Stimulated activated CD4-positive, alpha-beta T cell treated with anti-CD3 and anti-CD28 coated beads, Interleukin-4, amount 100 ng/mL, for 48 hours (primary cell): ENCODE measurements around the gene CROCC.
"Not testable (repeated sequence)": the region's sequence is repeated elsewhere in the genome, so short reads cannot be mapped to it uniquely, and the experiment has no call there.

Source experiments
- DNase-seq, 2 donors: peaks; one replicate each; pipeline ENCODE4 v3.0.0-alpha.2; 2020; ENCODE audit warnings: low read depth in 2 of 2

CROCC gene

DNA sequence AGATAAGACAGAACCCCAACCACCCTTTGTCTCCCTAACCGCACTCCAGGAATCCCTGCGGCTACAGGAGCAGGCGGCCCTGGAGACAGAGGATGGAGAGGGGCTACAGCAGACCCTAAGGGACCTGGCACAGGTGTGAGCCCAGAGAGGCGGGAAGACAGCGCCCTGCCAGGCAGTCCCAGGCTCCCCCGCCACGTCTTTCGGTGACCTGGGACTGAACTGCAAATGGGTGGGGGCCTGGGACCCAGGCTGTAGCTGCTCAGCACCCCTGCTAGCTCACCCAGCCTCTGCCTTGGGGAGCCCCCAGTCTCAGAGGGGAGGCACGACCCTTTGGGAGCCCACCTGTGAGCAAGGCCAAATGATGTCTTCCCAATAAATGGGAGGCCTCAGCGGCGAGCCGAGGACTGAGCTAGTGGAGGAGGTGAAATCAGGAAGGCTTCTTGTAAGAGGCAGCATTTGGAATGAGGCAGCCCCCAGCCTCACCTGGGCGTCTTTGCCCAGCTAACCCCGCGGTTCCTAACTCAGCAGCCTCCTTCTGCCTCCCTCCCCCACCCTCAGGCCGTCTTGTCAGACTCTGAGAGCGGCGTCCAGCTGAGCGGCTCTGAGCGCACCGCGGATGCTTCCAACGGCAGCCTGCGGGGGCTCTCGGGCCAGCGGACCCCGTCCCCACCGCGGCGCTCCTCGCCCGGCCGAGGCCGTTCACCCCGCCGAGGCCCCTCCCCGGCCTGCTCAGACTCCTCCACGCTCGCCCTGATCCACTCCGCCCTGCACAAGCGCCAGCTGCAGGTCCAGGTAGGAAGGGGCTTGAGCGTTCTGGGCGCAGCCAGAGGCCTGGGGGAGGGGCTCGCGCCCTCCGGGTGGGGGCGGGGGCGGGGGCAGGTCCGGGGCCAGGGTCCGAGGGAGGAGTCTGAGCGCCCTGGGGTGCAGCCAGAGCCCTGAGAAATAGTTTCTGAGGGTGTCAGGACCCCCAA lies 16.9 kb downstream of the CROCC start:
- no peak for DNase-seq

DNA sequence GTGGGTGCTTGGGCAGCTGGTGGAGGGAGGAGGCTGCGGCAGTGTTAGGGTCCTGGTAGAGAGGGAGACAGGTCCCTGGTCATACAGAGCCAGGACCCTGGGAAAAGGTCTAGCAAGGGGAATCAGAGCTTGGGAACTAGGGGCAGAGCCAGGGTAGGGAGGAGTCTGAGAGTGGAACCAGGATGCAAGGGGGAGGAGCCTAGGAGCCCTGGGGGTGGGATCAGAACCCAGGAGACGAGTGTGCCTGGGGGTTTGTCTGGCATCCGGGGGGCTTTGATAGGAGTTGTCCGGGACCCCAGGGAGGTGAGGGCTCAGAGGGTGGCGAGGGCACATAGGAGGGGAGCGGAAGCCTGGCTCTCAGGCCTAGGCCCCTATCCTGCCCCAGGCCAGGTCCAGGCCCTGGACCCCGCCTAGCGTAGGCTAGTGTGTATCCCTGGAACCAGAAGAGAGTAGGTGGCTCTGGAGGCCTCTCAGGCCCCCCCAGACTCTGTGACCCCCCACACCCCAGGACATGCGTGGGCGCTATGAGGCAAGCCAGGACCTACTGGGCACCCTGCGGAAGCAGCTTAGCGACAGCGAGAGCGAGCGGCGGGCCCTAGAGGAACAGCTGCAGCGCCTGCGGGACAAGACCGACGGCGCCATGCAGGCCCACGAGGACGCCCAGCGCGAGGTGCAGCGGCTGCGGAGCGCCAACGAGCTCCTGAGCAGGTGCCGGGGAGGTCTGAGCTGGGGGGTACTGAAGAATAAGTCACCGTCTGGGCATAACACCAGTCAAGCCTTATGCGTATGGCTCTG lies 17.9 kb downstream of the CROCC start:
- not testable (repeated sequence) for DNase-seq

- DNase-seq = no peak
These were observed 22.3 kb downstream of the CROCC start for GRCh38 chr1:16944038-16944437.

DNA sequence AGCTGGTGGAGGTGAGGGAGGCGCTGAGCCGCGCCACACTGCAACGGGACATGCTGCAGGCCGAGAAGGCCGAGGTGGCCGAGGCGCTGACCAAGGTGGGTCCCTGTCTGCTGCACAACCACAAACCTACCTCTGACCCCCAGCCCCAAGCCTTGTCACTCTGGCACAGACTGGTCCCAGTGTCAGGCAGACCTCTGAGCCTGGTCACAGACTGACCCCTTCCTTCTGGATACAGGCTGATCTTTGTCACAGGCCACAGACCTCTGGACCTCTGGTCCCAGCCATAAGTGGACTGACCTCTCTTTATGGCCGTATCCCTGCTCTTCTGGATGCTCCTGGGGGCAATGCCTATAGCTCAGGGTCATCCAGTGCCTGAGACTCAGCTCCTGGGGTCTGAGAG lies 23.8 kb downstream of the CROCC start:
- DNase-seq = not testable (repeated sequence)

DNA sequence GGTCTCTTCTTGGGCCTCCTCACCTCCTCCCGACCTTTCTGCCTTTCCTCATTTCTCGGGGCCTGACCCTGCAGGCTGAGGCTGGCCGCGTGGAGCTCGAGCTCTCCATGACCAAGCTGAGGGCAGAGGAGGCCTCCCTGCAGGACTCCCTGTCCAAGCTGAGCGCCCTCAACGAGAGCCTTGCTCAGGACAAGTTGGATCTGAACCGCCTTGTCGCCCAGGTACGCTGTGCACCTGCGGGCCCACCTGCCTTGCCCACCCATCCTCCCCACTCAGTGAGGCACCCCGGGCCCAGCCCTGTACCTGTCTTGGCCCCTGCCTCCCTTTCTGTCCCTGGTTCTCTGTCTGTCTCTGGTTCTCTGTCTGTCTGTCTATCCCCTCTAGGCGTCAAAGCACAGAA lies 24.5 kb downstream of the CROCC start:
- not testable (repeated sequence) for DNase-seq

DNA sequence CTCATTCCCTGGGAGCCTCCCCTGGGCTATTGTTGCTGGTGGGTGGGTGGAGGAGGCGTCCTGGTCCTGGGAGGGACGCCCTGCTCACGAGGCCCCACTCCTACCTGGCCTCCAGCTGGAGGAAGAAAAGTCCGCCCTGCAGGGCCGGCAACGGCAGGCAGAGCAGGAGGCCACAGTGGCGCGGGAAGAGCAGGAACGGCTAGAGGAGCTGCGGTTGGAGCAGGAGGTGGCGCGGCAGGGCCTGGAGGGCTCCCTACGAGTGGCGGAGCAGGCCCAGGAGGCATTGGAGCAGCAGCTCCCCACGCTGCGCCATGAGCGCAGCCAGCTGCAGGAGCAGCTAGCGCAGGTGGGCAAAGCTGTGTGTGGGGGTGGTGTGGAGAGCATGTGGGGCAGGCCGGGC lies 24.9 kb downstream of the CROCC start:
- no peak for DNase-seq

GRCh38 chr1:16948282-16948891 lies 26.7 kb downstream of the CROCC start:
- DNase-seq = not testable (repeated sequence)

DNA sequence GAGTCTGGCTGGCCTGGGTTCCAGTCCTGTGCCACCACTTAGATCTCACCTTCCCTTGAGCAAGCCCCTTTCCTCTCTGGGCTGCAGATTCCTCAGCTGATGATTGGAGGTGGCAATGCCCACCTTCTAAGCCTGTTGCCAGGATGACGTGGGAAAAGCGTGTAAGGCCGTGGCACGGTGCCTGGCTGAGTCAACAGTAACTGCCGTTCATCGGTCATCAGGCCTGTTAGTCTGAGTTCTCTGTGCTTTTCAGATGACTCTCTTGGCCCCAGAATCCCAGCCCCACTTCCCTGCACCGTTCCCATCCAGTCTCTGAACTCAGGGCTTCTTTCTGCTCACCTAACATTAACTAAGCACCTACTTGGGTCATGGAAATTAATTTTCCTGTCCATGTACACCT lies 27.3 kb downstream of the CROCC start:
- DNase-seq = not testable (repeated sequence)

GRCh38 chr1:16952376-16952775 lies 30.6 kb downstream of the CROCC start:
- DNase-seq = not testable (repeated sequence)

DNA sequence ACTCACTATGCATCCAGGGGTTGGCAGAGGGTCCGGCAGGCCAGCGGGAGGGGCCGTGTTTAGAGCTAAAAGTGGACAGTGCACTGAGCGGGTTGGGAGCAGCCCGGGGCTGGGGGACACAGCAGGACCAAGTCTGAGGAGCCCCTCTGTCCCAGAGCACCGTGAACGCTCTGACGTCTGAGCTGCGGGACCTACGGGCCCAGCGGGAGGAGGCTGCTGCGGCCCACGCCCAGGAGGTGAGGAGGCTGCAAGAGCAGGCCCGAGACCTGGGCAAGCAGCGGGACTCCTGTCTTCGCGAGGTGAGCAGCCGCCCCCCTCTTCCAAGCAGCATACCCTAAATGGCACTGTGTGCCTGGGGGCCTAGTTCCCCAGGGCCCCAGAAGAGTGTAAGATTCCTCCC lies 32.8 kb downstream of the CROCC start:
- no peak for DNase-seq

DNA sequence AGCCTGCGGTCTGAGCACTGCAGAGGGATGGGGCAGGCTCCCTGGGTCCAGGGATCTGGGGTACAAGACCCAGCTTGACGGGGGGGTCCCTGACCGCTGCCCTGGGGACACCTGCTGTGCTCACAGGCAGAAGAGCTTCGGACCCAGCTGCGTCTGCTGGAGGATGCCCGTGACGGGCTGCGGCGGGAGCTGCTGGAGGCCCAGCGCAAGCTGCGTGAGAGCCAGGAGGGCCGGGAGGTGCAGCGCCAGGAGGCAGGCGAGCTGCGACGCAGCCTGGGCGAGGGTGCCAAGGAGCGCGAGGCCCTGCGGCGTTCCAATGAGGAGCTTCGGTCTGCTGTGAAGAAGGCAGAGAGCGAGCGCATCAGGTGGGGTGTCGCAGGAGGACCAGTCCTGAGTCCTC lies 33.5 kb downstream of the CROCC start:
- no peak for DNase-seq

DNA sequence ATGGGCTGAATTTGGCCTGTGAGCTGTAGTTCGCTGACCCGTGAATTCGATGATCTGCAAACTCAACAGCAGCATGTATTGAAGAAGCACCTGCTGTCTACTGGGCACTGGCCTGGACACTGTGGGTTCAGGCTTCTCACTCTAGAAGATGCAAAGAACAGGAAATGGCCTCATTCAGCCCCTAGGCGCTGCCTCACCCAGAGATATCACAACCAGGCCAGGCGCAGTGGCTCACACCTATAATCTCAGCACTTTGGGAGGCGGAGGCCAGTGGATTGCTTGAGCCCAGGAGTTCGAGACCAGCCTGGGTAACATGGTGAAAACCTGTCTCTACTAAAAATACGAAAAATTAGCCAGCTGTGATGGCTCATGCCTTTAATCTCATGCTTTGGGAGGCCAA lies 35.0 kb downstream of the CROCC start:
- DNase-seq = no peak

DNA sequence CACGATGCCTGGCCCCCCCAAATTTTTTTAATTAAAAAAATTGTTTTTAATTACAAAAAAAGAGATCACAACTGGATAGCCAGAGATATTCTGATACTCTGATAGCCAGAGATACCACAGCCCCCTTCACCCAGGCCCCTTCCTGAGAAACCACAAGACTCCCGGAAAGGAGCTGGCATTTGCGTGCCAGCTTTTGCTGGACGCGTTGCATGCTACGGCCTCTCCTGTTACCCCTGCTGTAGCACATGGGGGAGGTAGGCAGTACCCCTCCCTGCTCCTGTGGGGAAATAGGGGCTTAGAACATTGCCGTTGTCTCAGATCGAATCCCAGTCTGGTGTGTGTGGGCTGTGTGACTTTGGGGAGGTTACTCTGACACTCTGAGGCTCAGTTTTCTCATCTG lies 36.0 kb downstream of the CROCC start:
- DNase-seq = no peak

DNA sequence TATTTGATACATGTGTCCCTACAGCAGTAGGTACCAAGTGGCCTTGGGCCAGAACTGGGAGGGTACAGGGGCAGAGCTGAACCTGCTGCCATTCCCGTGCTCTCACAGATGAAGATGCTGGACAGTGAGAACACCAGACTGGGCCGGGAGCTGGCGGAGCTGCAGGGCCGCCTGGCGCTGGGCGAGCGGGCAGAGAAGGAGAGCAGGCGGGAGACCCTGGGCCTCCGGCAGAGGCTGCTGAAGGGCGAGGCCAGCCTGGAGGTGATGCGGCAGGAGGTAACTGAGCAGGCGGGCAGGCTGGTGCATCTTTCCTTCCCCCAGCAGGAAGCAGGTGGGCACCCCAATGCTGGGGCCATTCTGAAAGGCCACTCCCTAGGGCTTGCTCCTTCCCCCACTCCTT lies 36.7 kb downstream of the CROCC start:
- DNase-seq = no peak

DNA sequence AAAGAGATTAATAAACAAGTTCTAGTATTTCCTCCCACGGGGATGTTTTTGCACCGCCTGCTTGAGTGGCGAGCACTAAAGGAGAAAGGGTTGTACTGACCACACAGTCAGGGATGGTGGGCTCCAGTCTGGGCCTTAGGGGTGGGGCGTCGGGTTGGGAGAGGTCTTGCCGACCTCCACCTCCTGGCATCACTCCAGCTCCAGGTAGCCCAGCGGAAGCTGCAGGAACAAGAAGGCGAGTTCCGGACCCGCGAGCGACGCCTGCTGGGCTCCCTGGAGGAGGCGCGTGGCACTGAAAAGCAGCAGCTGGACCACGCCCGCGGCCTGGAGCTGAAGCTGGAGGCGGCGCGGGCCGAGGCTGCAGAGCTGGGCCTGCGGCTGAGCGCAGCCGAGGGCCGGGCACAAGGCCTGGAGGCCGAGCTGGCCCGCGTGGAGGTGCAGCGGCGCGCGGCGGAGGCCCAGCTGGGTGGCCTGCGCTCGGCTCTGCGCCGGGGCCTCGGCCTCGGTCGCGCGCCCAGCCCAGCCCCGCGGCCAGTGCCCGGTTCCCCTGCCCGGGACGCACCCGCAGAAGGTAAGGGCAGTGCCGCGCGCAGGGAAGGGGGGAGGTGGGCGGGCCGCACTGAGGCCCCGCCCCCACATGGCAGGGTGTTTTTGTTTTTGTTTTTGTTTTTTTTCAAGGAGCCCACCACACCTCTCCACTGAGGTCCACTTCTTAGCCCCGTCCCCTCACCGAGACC lies 39.0 kb downstream of the CROCC start:
- DNase-seq = peak; percentile 76 to 84

- DNase-seq = no peak
These were observed 39.8 kb downstream of the CROCC start for GRCh38 chr1:16961297-16962133.

DNA sequence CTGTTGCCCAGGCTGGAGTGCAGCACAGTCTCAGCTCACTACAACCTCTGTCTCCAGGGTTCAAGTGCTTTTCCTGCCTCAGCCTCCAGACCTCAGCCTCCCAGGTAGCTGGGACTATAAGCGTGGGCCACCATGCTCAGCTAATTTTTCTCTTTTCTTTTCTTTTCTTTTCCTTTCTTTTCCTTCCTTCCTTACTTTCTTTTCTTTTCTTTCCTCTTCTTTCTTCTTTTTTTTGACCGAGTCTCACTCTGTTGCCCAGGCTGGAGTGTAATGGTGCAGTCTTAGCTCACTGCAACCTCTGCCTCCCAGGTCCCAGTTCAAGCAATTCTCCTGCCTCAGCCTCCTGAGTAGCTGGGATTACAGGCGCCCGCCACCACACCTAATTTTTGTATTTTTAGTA lies 42.4 kb downstream of the CROCC start:
- DNase-seq = not testable (repeated sequence)

- DNase-seq = no peak
These were observed 43.8 kb downstream of the CROCC start for GRCh38 chr1:16965486-16966067.

DNA sequence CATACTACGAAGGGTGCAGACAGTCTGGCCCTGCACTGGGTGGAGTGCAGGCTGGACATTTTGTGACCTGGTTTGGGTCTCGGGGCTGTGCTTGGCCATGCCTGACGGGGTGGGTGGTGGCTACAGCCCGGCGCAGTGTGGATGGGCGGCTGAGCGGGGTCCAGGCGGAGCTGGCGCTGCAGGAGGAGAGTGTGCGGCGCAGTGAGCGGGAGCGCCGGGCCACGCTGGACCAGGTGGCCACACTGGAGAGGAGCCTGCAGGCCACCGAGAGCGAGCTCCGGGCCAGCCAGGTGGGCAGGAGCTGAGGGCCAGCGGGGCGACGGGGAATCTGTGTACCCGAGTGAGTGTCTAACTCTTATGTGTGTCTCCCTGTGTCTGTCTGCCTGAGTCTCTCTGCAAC lies 44.6 kb downstream of the CROCC start:
- no peak for DNase-seq

- no peak for DNase-seq
These were observed 45.4 kb downstream of the CROCC start for GRCh38 chr1:16967095-16967575.
